ENCODE measurements around the gene RGS2.

DNA sequence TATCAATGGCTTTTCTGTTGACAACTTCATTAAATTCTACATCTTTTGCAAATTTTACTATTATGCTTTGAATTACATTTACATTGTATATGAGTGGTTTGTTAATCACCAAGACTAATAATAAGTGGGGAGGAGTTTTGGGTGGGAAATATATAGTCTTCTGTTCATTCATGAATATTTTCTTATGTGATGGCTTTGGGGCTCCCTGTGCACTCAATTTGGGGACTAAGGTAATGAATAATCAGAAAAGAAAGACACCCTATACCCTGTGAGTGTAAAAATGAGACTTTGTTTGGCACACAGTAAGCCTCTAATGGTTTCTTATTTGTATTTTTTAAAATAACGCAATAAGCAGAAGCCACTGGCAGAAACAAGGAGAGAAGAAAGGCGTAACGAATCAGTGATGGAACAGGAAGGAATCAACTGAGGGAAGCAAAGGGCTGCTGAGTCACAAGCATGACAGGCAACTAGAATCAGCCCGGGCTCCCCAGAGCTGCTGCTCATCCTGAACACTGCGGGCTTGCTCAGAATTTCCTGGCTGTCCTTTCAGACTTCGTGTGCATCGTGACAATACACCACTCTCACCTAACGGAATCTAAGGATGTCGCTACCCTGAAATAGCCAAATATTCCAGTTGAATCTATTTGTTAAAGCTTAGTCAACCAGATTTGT, 20.8 kb upstream of the RGS2 start:
- TF ChIP-seq, protein P1, sequence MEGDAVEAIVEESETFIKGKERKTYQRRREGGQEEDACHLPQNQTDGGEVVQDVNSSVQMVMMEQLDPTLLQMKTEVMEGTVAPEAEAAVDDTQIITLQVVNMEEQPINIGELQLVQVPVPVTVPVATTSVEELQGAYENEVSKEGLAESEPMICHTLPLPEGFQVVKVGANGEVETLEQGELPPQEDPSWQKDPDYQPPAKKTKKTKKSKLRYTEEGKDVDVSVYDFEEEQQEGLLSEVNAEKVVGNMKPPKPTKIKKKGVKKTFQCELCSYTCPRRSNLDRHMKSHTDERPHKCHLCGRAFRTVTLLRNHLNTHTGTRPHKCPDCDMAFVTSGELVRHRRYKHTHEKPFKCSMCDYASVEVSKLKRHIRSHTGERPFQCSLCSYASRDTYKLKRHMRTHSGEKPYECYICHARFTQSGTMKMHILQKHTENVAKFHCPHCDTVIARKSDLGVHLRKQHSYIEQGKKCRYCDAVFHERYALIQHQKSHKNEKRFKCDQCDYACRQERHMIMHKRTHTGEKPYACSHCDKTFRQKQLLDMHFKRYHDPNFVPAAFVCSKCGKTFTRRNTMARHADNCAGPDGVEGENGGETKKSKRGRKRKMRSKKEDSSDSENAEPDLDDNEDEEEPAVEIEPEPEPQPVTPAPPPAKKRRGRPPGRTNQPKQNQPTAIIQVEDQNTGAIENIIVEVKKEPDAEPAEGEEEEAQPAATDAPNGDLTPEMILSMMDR (IDR thresholded peaks at IDR 0.05), result no peak
- TF ChIP-seq POLR2AphosphoS5 (IDR thresholded peaks at IDR 0.05; ENCODE audit: low read depth, low read length) (no peak), SIN3A (IDR thresholded peaks at IDR 0.05; ENCODE audit: borderline replicate concordance, insufficient read depth, low read depth, low read length) (no peak)
